Tibial nerve (tissue), 4 donors: ENCODE data around the gene PARP4. TPM values are rescaled to one million over a fixed set of nuclear protein-coding genes. Genes with fewer than 3 reads are reported as not detected.

Experiments
- DNase-seq, 2 donors: peaks; one replicate each; pipeline ENCODE4 v3.0.0-alpha.2; 2019; ENCODE audit warnings: low spot score in 2 of 2
- H3K27ac ChIP-seq, 4 donors: fragments of 200-600 bp; sonication (generic) in 3 of 4; one replicate each; pipeline ENCODE4 v1.5.1; 2017 to 2019; ENCODE audit warnings: mild to moderate bottlenecking in 1 of 4
- H3K27me3 ChIP-seq, 2 donors: fragments of 200-600 bp; sonication (generic) in 1 of 2; one replicate each; pipeline versions ENCODE4 v1.5.1 to v1.6.0; 2017 to 2019
- H3K36me3 ChIP-seq, 3 donors: fragments of 200-600 bp; sonication (generic); one replicate each; pipeline ENCODE4 v1.5.1; 2018 to 2019
- H3K4me1 ChIP-seq, 4 donors: fragments of 200-600 bp; sonication (generic) in 3 of 4; one replicate each; pipeline ENCODE4 v1.5.1; 2017 to 2019
- H3K4me3 ChIP-seq, 4 donors: fragments of 200-600 bp; sonication (generic) in 3 of 4; one replicate each; pipeline ENCODE4 v1.5.1; 2017 to 2019; ENCODE audit warnings: mild to moderate bottlenecking in 1 of 4, moderate library complexity in 1 of 4
- H3K9me3 ChIP-seq, 4 donors: fragments of 200-600 bp; sonication (generic) in 3 of 4; one replicate each; pipeline ENCODE4 v1.5.1; 2017 to 2019
- EP300 ChIP-seq, 2 donors: sonication (generic); formaldehyde crosslinking; IDR thresholded peaks; one replicate each; pipeline ENCODE4 v1.6.1; 2017; ENCODE audit warnings: antibody characterized with exemption in 2 of 2, mild to moderate bottlenecking in 1 of 2
- POLR2A ChIP-seq, 2 donors: fragments of 450-650 bp; IDR thresholded peaks; one replicate each; pipeline ENCODE4 v1.6.1; 2017; ENCODE audit warnings: antibody characterized with exemption in 2 of 2, mild to moderate bottlenecking in 2 of 2, moderate library complexity in 2 of 2
- WGBS, 2 donors: methylation state at CpG; one replicate each; pipeline ENCODE4 v1.1.5; 2018; 5-methylcytosine and 5-hydroxymethylcytosine counted together
- total RNA-seq, 4 donors: library from RNA; depleted of rRNA; stranded (reverse); fragments of >200 nt; gene quantifications; one replicate each; pipeline ENCODE4 v1.1.0, GENCODE V29; 2016
- TF ChIP-seq, protein P1 (sequence below), 5 experiments: fragments of 200-600 bp in 3 of 5; fragments of 450-650 bp in 2 of 5; sonication (generic) in 3 of 5; IDR thresholded peaks; one replicate each; pipeline ENCODE4 v1.5.1; 2016 to 2019; ENCODE audit warnings: antibody characterized with exemption in 5 of 5, mild to moderate bottlenecking in 3 of 5, moderate library complexity in 2 of 5

The PARP4 gene
- total RNA-seq, 4 donors from 2014 or later, result 44.4 to 51.0 (median 46.8) TPM

DNA sequence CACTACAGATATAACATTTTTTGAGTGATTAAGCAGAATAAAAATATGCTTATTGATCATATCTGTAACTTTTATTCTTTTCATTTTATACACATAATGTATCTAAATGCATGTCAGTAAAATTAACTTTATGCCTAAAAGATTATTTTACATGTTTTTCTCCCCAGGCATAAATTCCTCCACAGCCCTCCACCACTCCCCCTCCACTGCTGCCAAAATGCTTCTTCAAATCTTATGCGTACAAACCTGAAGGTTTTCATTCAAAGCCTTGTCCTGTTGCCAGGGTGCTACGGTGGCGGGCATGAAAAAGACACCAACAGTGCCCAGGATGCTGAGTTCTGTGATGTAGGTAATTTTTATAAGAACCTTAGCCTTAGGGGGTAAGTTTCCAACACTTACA lies 52.9 kb downstream of the PARP4 start:
- Histone ChIP-seq H3K36me3 (peaks cover 2 to 82% (median 3%) of the 10 kb centered on the region in 3 donors), H3K4me3 (no peak overlapping the region), H3K27ac (no peak overlapping the region), H3K9me3 (no peaks in the 10 kb centered on the region), H3K27me3 (no peaks in the 10 kb centered on the region), H3K4me1 (no peaks in the 10 kb centered on the region)
- no peak for DNase-seq
- 91 to 94% methylated on average over 3 of the region's 3 CpGs for WGBS, 2 donors
- TF ChIP-seq POLR2A (IDR thresholded peaks at IDR 0.05) (no peak), EP300 (IDR thresholded peaks at IDR 0.05) (no peak)
- TF ChIP-seq, protein P1, sequence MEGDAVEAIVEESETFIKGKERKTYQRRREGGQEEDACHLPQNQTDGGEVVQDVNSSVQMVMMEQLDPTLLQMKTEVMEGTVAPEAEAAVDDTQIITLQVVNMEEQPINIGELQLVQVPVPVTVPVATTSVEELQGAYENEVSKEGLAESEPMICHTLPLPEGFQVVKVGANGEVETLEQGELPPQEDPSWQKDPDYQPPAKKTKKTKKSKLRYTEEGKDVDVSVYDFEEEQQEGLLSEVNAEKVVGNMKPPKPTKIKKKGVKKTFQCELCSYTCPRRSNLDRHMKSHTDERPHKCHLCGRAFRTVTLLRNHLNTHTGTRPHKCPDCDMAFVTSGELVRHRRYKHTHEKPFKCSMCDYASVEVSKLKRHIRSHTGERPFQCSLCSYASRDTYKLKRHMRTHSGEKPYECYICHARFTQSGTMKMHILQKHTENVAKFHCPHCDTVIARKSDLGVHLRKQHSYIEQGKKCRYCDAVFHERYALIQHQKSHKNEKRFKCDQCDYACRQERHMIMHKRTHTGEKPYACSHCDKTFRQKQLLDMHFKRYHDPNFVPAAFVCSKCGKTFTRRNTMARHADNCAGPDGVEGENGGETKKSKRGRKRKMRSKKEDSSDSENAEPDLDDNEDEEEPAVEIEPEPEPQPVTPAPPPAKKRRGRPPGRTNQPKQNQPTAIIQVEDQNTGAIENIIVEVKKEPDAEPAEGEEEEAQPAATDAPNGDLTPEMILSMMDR (IDR thresholded peaks at IDR 0.05), result no peak

DNA sequence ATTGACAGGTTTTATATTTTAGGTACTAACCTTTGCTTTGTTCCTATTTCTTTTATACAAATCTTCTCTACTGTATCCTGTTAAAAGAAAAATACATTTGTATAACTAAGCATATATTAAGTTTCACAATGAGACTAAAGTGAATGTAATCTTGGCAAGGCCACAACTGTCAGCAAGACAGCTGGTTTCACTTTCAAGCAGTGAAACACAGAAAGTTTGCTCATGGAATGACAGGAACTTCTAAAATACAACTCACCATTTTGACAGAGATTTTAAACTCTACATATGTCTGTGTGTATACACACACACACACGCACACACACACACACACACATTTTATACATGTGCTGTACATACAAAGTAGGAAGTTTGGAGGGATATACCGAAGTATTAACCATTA lies 53.3 kb downstream of the PARP4 start:
- no peaks in the 10 kb centered on the region for H3K4me1 ChIP-seq
- WGBS, 2 donors, result 44 to 45% methylated on average over 2 of the region's 2 CpGs
- H3K36me3 ChIP-seq, result peaks cover 3 to 82% (median 7%) of the 10 kb centered on the region in 3 donors
- no peak overlapping the region for H3K4me3 ChIP-seq
- no peak overlapping the region for H3K27ac ChIP-seq
- no peaks in the 10 kb centered on the region for H3K27me3 ChIP-seq
- TF ChIP-seq, protein P1 (IDR thresholded peaks at IDR 0.05), result no peak
- TF ChIP-seq POLR2A (IDR thresholded peaks at IDR 0.05) (no peak), EP300 (IDR thresholded peaks at IDR 0.05) (no peak)
- H3K9me3 ChIP-seq, result no peaks in the 10 kb centered on the region
- DNase-seq, result no peak

DNA sequence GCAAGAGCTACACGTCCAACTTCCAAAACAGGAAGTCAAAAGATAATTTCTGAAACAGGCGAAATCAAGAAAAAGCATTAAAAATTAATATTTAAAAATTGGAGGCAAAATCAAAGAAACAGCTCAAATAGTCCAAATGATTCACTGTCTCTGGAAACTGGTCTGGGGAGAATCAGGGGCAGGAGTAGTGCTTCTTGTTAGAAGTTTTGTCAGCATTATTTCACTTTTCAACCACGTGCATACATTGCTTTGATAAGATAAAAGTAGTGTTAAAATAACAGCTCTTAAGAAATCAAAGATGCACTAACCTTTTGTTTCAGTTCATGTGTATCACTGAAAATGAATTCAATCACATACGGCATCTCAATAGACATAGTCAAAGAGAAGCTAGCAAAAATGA lies 53.8 kb downstream of the PARP4 start:
- peaks cover 3 to 85% (median 9%) of the 10 kb centered on the region in 3 donors for H3K36me3 ChIP-seq

DNA sequence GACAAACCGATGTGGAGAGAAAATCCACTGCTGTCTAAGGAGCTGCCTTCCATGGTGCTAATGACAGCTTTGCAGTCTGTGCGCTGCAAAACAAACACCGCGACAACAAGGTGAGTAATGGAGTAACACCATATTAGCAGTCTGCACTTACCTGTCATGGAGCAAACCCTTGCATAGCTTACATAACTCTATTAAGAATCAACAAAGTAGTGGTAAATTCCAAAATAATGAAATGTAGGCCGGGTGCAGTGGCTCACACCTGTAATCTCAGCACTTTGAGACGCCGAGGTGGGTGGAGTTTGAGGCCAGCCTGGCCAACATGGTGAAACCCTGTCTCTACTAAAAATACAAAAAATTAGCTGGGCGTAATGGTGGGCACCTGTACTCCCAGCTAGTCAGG lies 56.2 kb downstream of the PARP4 start:
- WGBS, 2 donors, result 95 to 97% methylated on average over 8 of the region's 8 CpGs

More for the DNA sequence above, 53.8 kb downstream of the PARP4 start:
- Histone ChIP-seq H3K4me1 (no peaks in the 10 kb centered on the region), H3K9me3 (no peaks in the 10 kb centered on the region), H3K4me3 (no peak overlapping the region), H3K27ac (no peak overlapping the region), H3K27me3 (no peaks in the 10 kb centered on the region)
- 85% methylated on average over 4 of the region's 4 CpGs for WGBS, 2 donors
- no peak for TF ChIP-seq POLR2A (IDR thresholded peaks at IDR 0.05)
- no peak for TF ChIP-seq EP300 (IDR thresholded peaks at IDR 0.05)
- TF ChIP-seq, protein P1 (IDR thresholded peaks at IDR 0.05), result no peak
- DNase-seq, result no peak

DNA sequence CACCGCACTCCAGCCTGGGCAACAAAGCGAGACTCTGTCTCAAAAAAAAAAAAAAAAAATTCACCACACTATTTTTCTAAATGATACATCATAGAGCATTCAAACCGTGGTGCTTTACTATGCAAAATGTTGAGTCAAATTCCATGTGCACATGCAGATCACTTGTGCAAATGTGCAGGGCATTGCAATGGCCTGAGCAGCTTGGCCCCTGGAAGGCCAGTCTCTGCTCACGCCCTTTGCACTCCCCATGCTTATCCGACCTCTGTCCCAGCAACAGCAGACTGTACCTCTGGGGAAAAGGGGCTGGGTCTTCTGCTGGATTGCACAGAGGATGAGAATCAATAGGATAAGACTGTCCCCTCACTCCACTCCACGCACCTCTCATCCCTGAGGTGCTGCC lies 58.5 kb downstream of the PARP4 start:
- DNase-seq, result no peak
- WGBS, 2 donors, result 81 to 82% methylated on average over 6 of the region's 6 CpGs
- no peaks in the 10 kb centered on the region for H3K9me3 ChIP-seq
- H3K4me3 ChIP-seq, result no peak overlapping the region
- peaks cover 3 to 90% (median 19%) of the 10 kb centered on the region in 3 donors for H3K36me3 ChIP-seq
- H3K4me1 ChIP-seq, result peaks cover 0 to 10% (median 0%) of the 10 kb centered on the region in 4 donors
- H3K27me3 ChIP-seq, result no peaks in the 10 kb centered on the region
- no peak for TF ChIP-seq EP300 (IDR thresholded peaks at IDR 0.05)
- TF ChIP-seq, protein P1 (IDR thresholded peaks at IDR 0.05), result no peak
- no peak for TF ChIP-seq POLR2A (IDR thresholded peaks at IDR 0.05)
- H3K27ac ChIP-seq, result no peak overlapping the region

More for the DNA sequence above, 56.2 kb downstream of the PARP4 start:
- Histone ChIP-seq H3K4me3 (no peak overlapping the region), H3K27me3 (no peaks in the 10 kb centered on the region), H3K27ac (no peak overlapping the region), H3K9me3 (no peaks in the 10 kb centered on the region), H3K36me3 (peaks cover 3 to 95% (median 13%) of the 10 kb centered on the region in 3 donors), H3K4me1 (peaks cover 0 to under 1% (median 0%) of the 10 kb centered on the region in 4 donors)
- no peak for DNase-seq
- TF ChIP-seq EP300 (IDR thresholded peaks at IDR 0.05), result no peak
- TF ChIP-seq POLR2A (IDR thresholded peaks at IDR 0.05), result no peak

DNA sequence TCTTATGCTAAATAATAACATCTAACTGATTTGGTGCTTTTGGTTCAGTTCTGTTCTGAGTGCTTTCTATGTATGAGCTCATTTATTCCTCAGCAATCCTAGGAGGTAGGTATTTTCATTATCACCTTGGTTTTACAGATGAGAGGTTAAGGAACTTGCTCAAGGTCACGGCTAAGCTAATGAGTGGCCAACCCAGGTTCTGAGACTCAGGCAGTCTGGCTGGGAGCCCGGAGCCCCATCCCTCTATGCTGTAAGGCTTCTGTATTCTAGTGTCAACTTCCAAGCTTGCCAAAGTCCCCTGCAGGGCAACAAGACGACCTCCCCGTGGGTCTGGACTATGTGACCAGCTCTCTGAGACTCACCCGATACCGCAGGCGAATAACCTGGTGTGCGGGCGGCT lies 60.5 kb downstream of the PARP4 start:
- no peak for DNase-seq
- 92 to 97% methylated on average over 9 of the region's 9 CpGs for WGBS, 2 donors
- H3K27me3 ChIP-seq, result no peaks in the 10 kb centered on the region
- peaks cover 0 to 10% (median 0%) of the 10 kb centered on the region in 4 donors for H3K4me1 ChIP-seq
- H3K4me3 ChIP-seq, result no peak overlapping the region
- no peaks in the 10 kb centered on the region for H3K9me3 ChIP-seq
- H3K36me3 ChIP-seq, result peaks cover 3 to 91% (median 19%) of the 10 kb centered on the region in 3 donors
- H3K27ac ChIP-seq, result no peak overlapping the region
- TF ChIP-seq EP300 (IDR thresholded peaks at IDR 0.05), result no peak
- TF ChIP-seq POLR2A (IDR thresholded peaks at IDR 0.05), result no peak
- TF ChIP-seq, protein P1 (IDR thresholded peaks at IDR 0.05), result no peak
